ENCODE results near the gene ANGPTL8. TPM values are rescaled to one million over a fixed set of nuclear protein-coding genes. Genes with fewer than 3 reads are reported as not detected.

ANGPTL8 gene
- total and polyA plus RNA-seq, 2 of the 4 experiments (the other 2 are of a cell fraction), result not detected

GRCh38 chr19:11224429-11224828 is 15.0 kb upstream of the ANGPTL8 start:
- dilution Hi-C loops (cut with HindIII; ENCODE audit: low sequenced_read_pairs, unreplicated experiment) (no loop called here), in situ Hi-C loops (cut with MboI; ENCODE audit: low sequenced_read_pairs) (no loop called here), intact Hi-C loops (cut with micrococcal nuclease) (no loop called here)
- H3K27me3 ChIP-seq (ENCODE audit: control insufficient read depth, insufficient read depth, low read length), result no peaks in the 10 kb centered on the region
- no TSS peak for BruUV-seq (replicated peaks)
- H3K18ac ChIP-seq (ENCODE audit: low read depth, low read length), result no peak overlapping the region
- H2BK20ac ChIP-seq (ENCODE audit: low read depth, low read length), result no peak overlapping the region
- no peak overlapping the region for H4K91ac ChIP-seq (ENCODE audit: insufficient read depth, low read depth, low read length)
- POLR2A ChIA-PET (ENCODE audit: unreplicated experiment), result no interaction called here
- no peak overlapping the region for H4K8ac ChIP-seq (ENCODE audit: low read depth in 2 of 2, low read length in 2 of 2)
- H2BK15ac ChIP-seq (ENCODE audit: low read depth, low read length), result no peak overlapping the region
- no peak overlapping the region for H3K4me3 ChIP-seq (ENCODE audit: insufficient read depth, low read depth, low read length)
- peaks cover 3% of the 10 kb centered on the region; the same call in 1 of the 2 replicates for H3K9me1 ChIP-seq (ENCODE audit: insufficient read depth, low read length)
- no peak overlapping the region for H3K9ac ChIP-seq (ENCODE audit: low read depth, low read length)
- no peak overlapping the region for H2BK5ac ChIP-seq (ENCODE audit: low read depth, low read length, poor library complexity, severe bottlenecking)
- H2AFZ ChIP-seq (replicated peaks; ENCODE audit: low read length, poor library complexity), result no peak overlapping the region
- CTCF ChIA-PET, result no interaction called here
- no peak overlapping the region for H3K56ac ChIP-seq (ENCODE audit: extremely low read depth, insufficient read depth, low read length)
- H3K27ac ChIP-seq (ENCODE audit: insufficient read depth, low read length), result no peak overlapping the region
- H3K4me2 ChIP-seq (ENCODE audit: low read depth, low read length), result no peak overlapping the region
- H3K9me3 ChIP-seq (ENCODE audit: control insufficient read depth, insufficient read depth, low read length), result peaks cover 11% of the 10 kb centered on the region
- H3K36me3 ChIP-seq (ENCODE audit: control insufficient read depth, insufficient read depth, low read length), result peaks cover 31% of the 10 kb centered on the region
- TF ChIP-seq USF2 (IDR thresholded peaks at IDR 0.05; ENCODE audit: low read depth, low read length) (no peak), MAZ (IDR thresholded peaks at IDR 0.05; ENCODE audit: borderline replicate concordance, low read depth, low read length) (no peak), ELK1 (IDR thresholded peaks at IDR 0.05; ENCODE audit: borderline replicate concordance, low read depth, low read length) (no peak), CEBPB (IDR thresholded peaks at IDR 0.05; ENCODE audit: low read depth, low read length) (no peak), MAFK (IDR thresholded peaks at IDR 0.05; ENCODE audit: low read depth, low read length) (no peak), FOS (IDR thresholded peaks at IDR 0.05; ENCODE audit: low read depth, low read length) (no peak), RFX5 (IDR thresholded peaks at IDR 0.05; ENCODE audit: low read depth, low read length) (no peak), RCOR1 (IDR thresholded peaks at IDR 0.05; ENCODE audit: insufficient replicate concordance, low read length) (no peak), MXI1 (IDR thresholded peaks at IDR 0.05; ENCODE audit: borderline replicate concordance, low read depth, low read length) (no peak)
- no peaks in the 10 kb centered on the region for H4K20me1 ChIP-seq (ENCODE audit: insufficient read depth, low read length)
- no peak for ATAC-seq (ENCODE audit: low read depth)
- no peak for DNase-seq
- H3K23ac ChIP-seq (ENCODE audit: low read depth, low read length), result no peak overlapping the region
- H3K14ac ChIP-seq (replicated peaks; ENCODE audit: low read depth, low read length), result no peak overlapping the region
- H2AK9ac ChIP-seq (replicated peaks; ENCODE audit: low read depth, low read length, poor library complexity), result no peak overlapping the region
- H2AK5ac ChIP-seq (ENCODE audit: low read depth, low read length), result no peak overlapping the region
- H3K4ac ChIP-seq (ENCODE audit: low read depth, low read length), result no peak overlapping the region
- H4K5ac ChIP-seq (ENCODE audit: low read depth, low read length), result no peak overlapping the region
- WGBS, 2 experiments (ENCODE audit: extremely low coverage in 2 of 2, insufficient read length in 1 of 2), result no CpG with 5 or more reads among the region's 7 CpGs
- H2BK120ac ChIP-seq (ENCODE audit: low read depth, low read length), result no peak overlapping the region
- no peaks in the 10 kb centered on the region for H3K4me1 ChIP-seq (ENCODE audit: control insufficient read depth, insufficient read depth, low read length)
- no peaks in the 10 kb centered on the region for H3K79me1 ChIP-seq (ENCODE audit: low read depth in 1 of 2, low read length in 2 of 2)

Measured in IMR-90 (cell line).